MV-4-11 (cell line): ENCODE results near the gene ERICH3.
"Not testable (repeated sequence)": the region's sequence is repeated elsewhere in the genome, so short reads cannot be mapped to it uniquely, and the experiment has no call there.

Experiments used
- DNase-seq: peaks from one replicate; lab custom pipeline; 2025; lab: John Stamatoyannopoulos, UW

Gene ERICH3

GRCh38 chr1:74677926-74678325 is 4.3 kb upstream of the ERICH3 start:
- DNase-seq: no peak

DNA sequence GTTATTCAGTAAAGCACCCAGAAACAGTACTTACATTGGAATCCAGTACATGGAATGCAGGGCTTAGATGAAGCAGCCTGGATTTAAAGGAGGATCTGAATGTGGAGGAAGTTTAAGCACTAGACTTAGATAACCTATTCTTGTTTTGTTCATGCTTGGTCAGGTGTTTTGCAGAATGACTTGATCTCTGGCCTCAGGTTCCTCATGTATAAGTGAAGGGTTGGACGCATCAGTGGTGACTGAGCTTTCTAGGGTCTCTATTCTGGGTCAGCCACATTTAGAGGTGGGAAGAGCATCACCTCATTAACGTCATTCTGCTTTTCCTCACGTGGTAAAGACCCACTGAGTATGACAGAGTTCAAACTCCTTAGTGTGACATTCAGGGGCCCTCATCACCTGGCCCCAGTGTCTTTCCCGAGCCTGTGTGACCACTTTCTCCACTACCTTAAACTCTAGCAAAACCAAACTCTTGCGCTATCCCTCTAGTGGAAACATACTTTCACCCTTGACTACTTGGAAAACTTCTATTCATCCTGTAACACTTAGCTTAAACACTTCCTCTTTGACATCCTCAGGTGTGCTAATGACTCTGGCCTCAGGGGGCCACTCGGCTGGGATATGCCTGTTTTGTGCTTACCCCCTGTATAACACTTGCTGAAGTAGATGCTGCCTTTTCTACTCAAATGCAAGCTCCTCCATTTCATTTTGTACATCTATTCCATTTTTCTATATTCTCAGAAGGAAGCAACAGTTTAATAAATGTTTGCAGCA is 871 bp upstream of the ERICH3 start:
- DNase-seq: no peak

DNA sequence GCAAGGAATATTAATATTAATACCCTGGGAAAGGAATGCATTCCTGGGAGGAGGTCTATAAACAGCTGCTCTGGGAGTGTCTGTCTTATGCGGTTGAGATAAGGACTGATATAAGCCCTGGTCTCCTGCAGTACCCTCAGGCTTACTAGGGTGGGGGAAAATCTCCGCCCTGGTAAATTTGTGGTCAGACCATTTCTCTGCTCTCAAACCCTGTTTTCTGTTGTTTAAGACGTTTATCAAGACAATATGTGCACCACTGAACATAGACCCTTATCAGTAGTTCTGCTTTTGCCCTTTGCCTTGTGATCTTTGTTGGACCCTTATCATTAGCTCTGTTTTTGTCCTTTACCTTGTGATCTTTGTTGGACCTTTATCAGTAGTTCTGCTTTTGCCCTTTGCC is 2.7 kb downstream of the ERICH3 start:
- not testable (repeated sequence) for DNase-seq

- DNase-seq: no peak
These were observed 18.9 kb downstream of the ERICH3 start for GRCh38 chr1:74654708-74655107.

DNA sequence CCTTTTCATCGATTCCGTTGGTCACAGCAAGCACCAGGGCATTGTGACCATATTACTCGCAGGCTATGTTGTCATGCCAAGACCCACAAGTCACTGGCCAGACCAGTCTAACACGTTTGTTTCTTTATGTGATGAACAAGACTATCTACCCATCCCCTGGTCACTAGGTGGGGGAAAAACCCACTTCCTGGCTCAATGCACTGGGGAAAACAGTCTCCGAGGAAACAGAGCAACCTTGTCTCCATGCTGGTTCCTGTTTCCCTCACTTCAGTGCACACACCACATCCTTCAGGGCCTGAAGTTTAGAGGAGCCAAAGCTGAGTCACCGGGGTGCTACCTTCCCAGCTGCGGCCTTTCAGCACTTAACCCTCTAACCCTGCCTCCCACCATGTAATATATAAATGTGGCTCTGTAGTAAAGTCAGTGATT is 20.9 kb downstream of the ERICH3 start:
- no peak for DNase-seq

GRCh38 chr1:74650561-74650960 is 23.0 kb downstream of the ERICH3 start:
- no peak for DNase-seq

GRCh38 chr1:74641876-74642275 is 31.7 kb downstream of the ERICH3 start:
- no peak for DNase-seq

GRCh38 chr1:74641161-74641560 is 32.4 kb downstream of the ERICH3 start:
- no peak for DNase-seq

GRCh38 chr1:74637296-74637695 is 36.3 kb downstream of the ERICH3 start:
- no peak for DNase-seq

GRCh38 chr1:74629283-74629682 is 44.3 kb downstream of the ERICH3 start:
- DNase-seq: no peak

- no peak for DNase-seq
These were observed 49.9 kb downstream of the ERICH3 start for GRCh38 chr1:74623716-74624115.

GRCh38 chr1:74620242-74620641 is 53.4 kb downstream of the ERICH3 start:
- DNase-seq: no peak

DNA sequence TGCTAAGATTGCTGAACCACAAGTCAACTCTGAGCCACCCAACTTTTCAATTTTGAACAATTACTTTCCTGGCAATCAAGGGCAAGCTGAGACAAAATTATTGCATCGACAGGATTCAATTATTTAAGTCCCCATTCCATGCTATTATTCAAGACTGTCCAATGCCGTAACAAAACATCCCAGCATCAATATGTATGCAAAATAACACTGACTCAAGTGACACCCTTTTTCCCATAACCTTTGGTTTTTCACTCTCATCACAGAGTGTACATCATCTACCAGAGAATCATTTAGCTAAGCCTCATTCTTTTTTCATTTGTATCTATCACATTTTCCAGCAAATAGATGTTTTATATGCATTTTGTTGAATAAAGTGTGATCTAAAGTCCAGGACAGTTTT is 54.6 kb downstream of the ERICH3 start:
- no peak for DNase-seq

- DNase-seq: no peak
These were observed 59.7 kb downstream of the ERICH3 start for GRCh38 chr1:74613894-74614293.

GRCh38 chr1:74611887-74612286 is 61.7 kb downstream of the ERICH3 start:
- DNase-seq: no peak

DNA sequence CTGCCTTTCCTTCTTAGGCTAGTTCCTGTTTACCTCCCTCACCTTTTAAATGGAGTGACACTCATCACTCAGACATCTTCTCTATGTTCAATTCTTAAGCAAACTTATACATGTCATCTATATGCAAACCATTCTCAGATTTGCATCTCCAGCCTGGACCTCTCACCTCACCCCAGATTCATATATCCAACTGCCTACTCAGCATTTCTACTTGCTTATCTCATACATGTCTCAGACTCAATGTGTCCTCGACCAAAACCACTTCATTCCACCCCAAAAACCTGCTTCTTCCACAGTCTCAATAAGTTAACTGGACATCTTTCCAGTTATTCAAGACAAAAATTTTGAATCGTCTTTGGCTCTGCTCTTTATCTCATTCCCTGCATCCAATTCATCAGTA is 62.6 kb downstream of the ERICH3 start:
- no peak for DNase-seq

DNA sequence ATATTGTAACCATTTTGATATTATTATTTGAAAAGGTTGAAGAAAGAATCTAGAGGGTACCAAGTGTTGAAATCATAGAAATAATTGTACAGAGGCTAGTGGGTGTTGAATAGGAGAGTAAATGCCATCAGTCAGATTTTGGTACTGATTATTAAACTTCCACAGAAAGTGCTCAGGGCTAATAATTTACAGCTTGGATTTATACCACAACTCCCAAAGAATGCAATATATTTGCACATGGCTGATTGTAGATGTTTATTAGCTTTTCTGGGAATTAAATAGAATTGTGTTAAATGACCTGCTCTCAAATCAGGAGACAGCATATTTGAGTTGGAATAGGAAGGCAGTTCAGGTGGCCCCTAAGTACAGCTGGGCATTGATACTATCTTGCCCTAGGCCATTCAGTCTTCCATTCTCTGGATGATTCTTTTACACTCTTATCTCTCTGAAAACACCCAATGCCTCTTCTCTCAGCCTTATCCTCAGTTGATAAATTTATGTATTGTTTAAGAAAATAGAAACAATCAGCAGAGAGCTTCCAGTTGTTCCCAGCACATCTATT is 63.7 kb downstream of the ERICH3 start:
- no peak for DNase-seq

DNA sequence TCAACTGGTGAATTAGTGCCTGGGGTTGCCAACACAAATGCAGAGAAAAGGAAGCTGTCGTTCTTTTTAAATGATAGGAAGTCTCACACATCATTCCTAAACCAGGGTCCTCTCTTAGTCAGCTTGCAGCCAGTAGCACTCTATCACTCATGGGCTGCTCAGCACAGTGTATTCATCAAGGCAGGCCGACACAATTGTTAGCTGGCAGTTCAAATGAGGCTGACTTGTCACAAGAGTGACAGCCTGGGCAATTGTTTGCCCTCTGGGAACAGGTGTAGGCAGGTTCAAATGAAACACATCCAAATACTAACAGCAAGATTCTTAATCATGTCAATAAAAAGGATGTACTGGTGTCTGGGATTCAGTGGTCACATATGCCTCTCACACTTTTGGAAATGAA is 76.9 kb downstream of the ERICH3 start:
- DNase-seq: no peak

- no peak for DNase-seq
These were observed 79.4 kb downstream of the ERICH3 start for GRCh38 chr1:74593887-74594866.

- DNase-seq: no peak
These were observed 80.8 kb downstream of the ERICH3 start for GRCh38 chr1:74592580-74593355.

GRCh38 chr1:74591949-74592348 is 81.6 kb downstream of the ERICH3 start:
- DNase-seq: no peak

- no peak for DNase-seq
These were observed 83.3 kb downstream of the ERICH3 start for GRCh38 chr1:74590288-74590687.
